ENCODE measurements around the gene P3H3. TPM values are rescaled to one million over a fixed set of nuclear protein-coding genes. Genes with fewer than 3 reads are reported as not detected.

Gene P3H3
- total and polyA plus RNA-seq, 9 of the 15 experiments (the other 6 are each of a cell fraction or from before 2014, with no cell fraction given): 0.03 to 15.0 (median 4.8) TPM

DNA sequence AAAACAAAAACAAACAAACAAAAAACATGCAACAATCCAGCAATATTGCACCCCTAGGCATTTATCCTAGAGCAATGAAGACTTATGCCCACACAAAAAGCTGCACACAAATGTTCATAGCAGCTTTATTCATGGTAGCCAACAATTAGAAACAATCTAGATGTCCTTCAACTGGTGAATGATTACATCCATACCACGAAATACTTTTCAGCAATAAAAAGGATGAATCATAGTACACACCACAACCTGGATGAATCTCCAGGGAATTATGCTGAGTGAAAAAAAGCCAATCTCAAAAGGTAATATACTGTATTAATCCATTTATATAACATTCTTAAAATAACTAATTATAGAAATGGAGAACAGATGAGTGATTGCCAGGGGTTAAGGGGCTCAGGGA lies 21.0 kb upstream of the P3H3 start:
- FAIRE-seq (no peak), DNase-seq (ENCODE audit: extremely low read depth in 1 of 4, low spot score in 3 of 4) (no peak), ATAC-seq (no peak)
- Histone ChIP-seq H3K27me3 (ENCODE audit: control insufficient read depth in 2 of 2, insufficient read depth in 2 of 2, low read length in 2 of 2) (no peaks in the 10 kb centered on the region), H3K36me3 (ENCODE audit: control insufficient read depth, insufficient read depth, low read length) (no peaks in the 10 kb centered on the region), H3K9me3 (replicated peaks; ENCODE audit: control insufficient read depth, insufficient read depth, low read depth, low read length) (no peaks in the 10 kb centered on the region), H3K9me1 (ENCODE audit: control insufficient read depth, insufficient read depth, low read length) (no peaks in the 10 kb centered on the region), H3K4me2 (ENCODE audit: insufficient read depth, low read length) (no peak overlapping the region), H3K4me3 (no peak overlapping the region), H3K79me2 (ENCODE audit: control insufficient read depth, insufficient read depth, low read length) (no peaks in the 10 kb centered on the region), H4K20me1 (replicated peaks; ENCODE audit: control insufficient read depth, insufficient read depth, low read length) (no peaks in the 10 kb centered on the region), H3K9ac (ENCODE audit: insufficient read depth in 1 of 2, low read depth in 2 of 2, low read length in 2 of 2) (no peak overlapping the region), H3K27ac (ENCODE audit: extremely low read depth, low read depth, low read length) (no peak overlapping the region), H3K4me1 (replicated peaks in 1 of 2; ENCODE audit: control insufficient read depth in 2 of 2, insufficient read depth in 2 of 2, low read length in 2 of 2) (peaks cover 0 to 7% of the 10 kb centered on the region in 2 experiments; a peak in 3 of 5 replicates), H2AFZ (ENCODE audit: low read depth, low read length) (no peak overlapping the region)
- TF ChIP-seq HNRNPLL (IDR thresholded peaks at IDR 0.05; ENCODE audit: low read depth, low read length, poor library complexity, severe bottlenecking): no peak
- TF ChIP-seq ELF4 (CRISPR knock-in tag; IDR thresholded peaks at IDR 0.05): no peak
- no peak for TF ChIP-seq ZNF707 (CRISPR knock-in tag; conservative IDR thresholded peaks at IDR 0.05)
- TF ChIP-seq, protein P1, sequence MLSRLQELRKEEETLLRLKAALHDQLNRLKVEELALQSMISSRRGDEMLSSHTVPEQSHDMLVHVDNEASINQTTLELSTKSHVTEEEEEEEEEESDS (CRISPR knock-in tag; IDR thresholded peaks at IDR 0.05): no peak
- TF ChIP-seq, protein P2, sequence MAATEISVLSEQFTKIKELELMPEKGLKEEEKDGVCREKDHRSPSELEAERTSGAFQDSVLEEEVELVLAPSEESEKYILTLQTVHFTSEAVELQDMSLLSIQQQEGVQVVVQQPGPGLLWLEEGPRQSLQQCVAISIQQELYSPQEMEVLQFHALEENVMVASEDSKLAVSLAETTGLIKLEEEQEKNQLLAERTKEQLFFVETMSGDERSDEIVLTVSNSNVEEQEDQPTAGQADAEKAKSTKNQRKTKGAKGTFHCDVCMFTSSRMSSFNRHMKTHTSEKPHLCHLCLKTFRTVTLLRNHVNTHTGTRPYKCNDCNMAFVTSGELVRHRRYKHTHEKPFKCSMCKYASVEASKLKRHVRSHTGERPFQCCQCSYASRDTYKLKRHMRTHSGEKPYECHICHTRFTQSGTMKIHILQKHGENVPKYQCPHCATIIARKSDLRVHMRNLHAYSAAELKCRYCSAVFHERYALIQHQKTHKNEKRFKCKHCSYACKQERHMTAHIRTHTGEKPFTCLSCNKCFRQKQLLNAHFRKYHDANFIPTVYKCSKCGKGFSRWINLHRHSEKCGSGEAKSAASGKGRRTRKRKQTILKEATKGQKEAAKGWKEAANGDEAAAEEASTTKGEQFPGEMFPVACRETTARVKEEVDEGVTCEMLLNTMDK (IDR thresholded peaks at IDR 0.05; ENCODE audit: borderline replicate concordance, insufficient read depth, low read depth, low read length, poor library complexity, severe bottlenecking): no peak
- no peak for TF ChIP-seq ZFP30 (CRISPR knock-in tag; IDR thresholded peaks at IDR 0.05; ENCODE audit: borderline replicate concordance)
- TF ChIP-seq ZNF121 (CRISPR knock-in tag; conservative IDR thresholded peaks at IDR 0.05): no peak
- no peak for TF ChIP-seq ZNF23 (CRISPR knock-in tag; IDR thresholded peaks at IDR 0.05)
- CTCF ChIA-PET (ENCODE audit: low intra/inter-chr PET ratio): no interaction called here
- BruUV-seq (replicated peaks): no TSS peak
- in situ Hi-C loops (cut with MboI): no loop called here
- intact Hi-C loops (cut with micrococcal nuclease): no loop called here
- POLR2A ChIA-PET: interaction anchor here (1.0 kb wide), 1 partner anchor 118 kb away, joined by 3 read pairs; the partner anchor contains the start of gene ZNF384
- 0% methylated on average over 1 of the region's 1 CpG for WGBS (ENCODE audit: insufficient coverage, low coverage, missing lambda C conversion rate)

Data from K562 (cell line).